PC-9 (cell line): ENCODE measurements around the gene HK2. TPM values are rescaled to one million over a fixed set of nuclear protein-coding genes. Genes with fewer than 3 reads are reported as not detected.
A peak's percentile ranks its signal among the peaks of the same experiment; 100 is the strongest.
"Not testable (repeated sequence)": the region's sequence is repeated elsewhere in the genome, so short reads cannot be mapped to it uniquely, and the experiment has no call there.

Experiments
- Bru-seq: library from RNA; stranded (reverse); fragments of 400-500 nt; gene quantifications from one replicate; lab custom pipeline; 2021; lab: Mats Ljungman, UMichigan
- BruChase-seq, 2 experiments: library from RNA; stranded (reverse); fragments of 400-500 nt; gene quantifications; one replicate each; lab custom pipeline; 2021; lab: Mats Ljungman, UMichigan
- BruUV-seq: library from RNA; stranded (reverse); fragments of 400-500 nt; replicated peaks from 2 replicates; lab custom pipeline; 2021; lab: Mats Ljungman, UMichigan
- CTCF ChIA-PET: fragments of 300-600 bp; sonication (Branson Sonifier 250); formaldehyde crosslinking; loops from one replicate; lab custom pipeline; 2022; ENCODE audit warnings: antibody characterized with exemption; lab: Charles Lee
- POLR2A ChIA-PET: fragments of 300-600 bp; sonication (Branson Sonifier 250); formaldehyde crosslinking; loops from one replicate; lab custom pipeline; 2022; ENCODE audit warnings: antibody characterized with exemption; ENCODE audit not compliant: unreplicated experiment; lab: Charles Lee
- DNase-seq, 2 experiments: peaks; one replicate each; pipeline versions ENCODE4 v3.0.0 to v3.0.0-alpha.2; 2015 to 2022; ENCODE audit warnings: mixed read lengths in 1 of 2
- H2AFZ ChIP-seq: fragments of 200-600 bp; sonication (generic); 2 replicates; pipeline ENCODE4 v1.8.1; 2017; ENCODE audit warnings: antibody characterized with exemption
- H3F3A ChIP-seq: fragments of 200-600 bp; sonication (generic); 2 replicates; pipeline ENCODE4 v1.8.1; 2017; ENCODE audit warnings: antibody characterized with exemption, mild to moderate bottlenecking, low read depth; ENCODE audit not compliant: insufficient read depth
- H3K27ac ChIP-seq: fragments of 200-600 bp; sonication (generic); 2 replicates; pipeline ENCODE4 v1.6.1; 2016; ENCODE audit warnings: mixed run types
- H3K27me3 ChIP-seq: fragments of 200-600 bp; sonication (generic); 2 replicates; pipeline ENCODE4 v1.6.1; 2016; ENCODE audit warnings: low read depth, mixed run types; ENCODE audit not compliant: insufficient read depth
- H3K36me3 ChIP-seq: fragments of 200-600 bp; sonication (generic); 2 replicates; pipeline ENCODE4 v1.6.1; 2016; ENCODE audit warnings: low read depth, mixed run types
- H3K4me1 ChIP-seq: fragments of 200-600 bp; sonication (generic); replicated peaks from 2 replicates; pipeline ENCODE4 v1.6.1; 2016; ENCODE audit warnings: mixed run types; ENCODE audit not compliant: insufficient read depth
- H3K4me2 ChIP-seq: fragments of 200-600 bp; sonication (generic); 2 replicates; pipeline ENCODE4 v1.6.1; 2017; ENCODE audit warnings: mixed run types
- H3K4me3 ChIP-seq: fragments of 200-600 bp; sonication (generic); 2 replicates; pipeline ENCODE4 v1.6.1; 2016; ENCODE audit warnings: mixed run types
- H3K79me2 ChIP-seq: fragments of 200-600 bp; sonication (generic); 2 replicates; pipeline ENCODE4 v1.6.1; 2017; ENCODE audit warnings: low read depth, mixed run types
- H3K9me2 ChIP-seq: fragments of 200-600 bp; sonication (generic); 2 replicates; pipeline ENCODE4 v1.8.1; 2017; ENCODE audit warnings: mild to moderate bottlenecking; ENCODE audit not compliant: insufficient read depth
- H3K9me3 ChIP-seq: fragments of 200-600 bp; sonication (generic); 2 replicates; pipeline ENCODE4 v1.8.1; 2016; ENCODE audit warnings: low read depth; ENCODE audit not compliant: insufficient read depth
- H4K20me1 ChIP-seq: fragments of 200-600 bp; sonication (generic); 2 replicates; pipeline ENCODE4 v1.8.1; 2017; ENCODE audit not compliant: insufficient read depth
- EZH2 ChIP-seq: fragments of 200-600 bp; sonication (generic); IDR thresholded peaks from 2 replicates; pipeline ENCODE4 v1.8.0; 2017; ENCODE audit warnings: antibody characterized with exemption, low read depth
- intact Hi-C: fragments of 100-400 bp; cut with micrococcal nuclease; formaldehyde crosslinking; loops from one replicate; pipeline ENCODE4 v1.10.0; 2022; ENCODE audit not compliant: unreplicated experiment
- long read RNA-seq: library from polyadenylated mRNA; stranded (forward); transcript quantifications from one replicate; pipeline ENCODE4 v2.0.0, GENCODE V29; 2022
- total RNA-seq: library from RNA; stranded (reverse); gene quantifications from 2 replicates; pipeline ENCODE4 v1.2.3, GENCODE V29; 2021
- TF ChIP-seq, protein P1 (sequence below): fragments of 200-600 bp; sonication (generic); conservative IDR thresholded peaks from 2 replicates; pipeline ENCODE4 v1.6.1; 2017; ENCODE audit warnings: mixed run types, antibody characterized with exemption, mild to moderate bottlenecking, moderate library complexity

HK2 gene
- total RNA-seq, result 7.8 and 13.5 TPM in 2 replicates
- Bru-seq, nascent RNA, result percentile 65 among the genes with signal in this experiment
- percentile 57 among the genes with signal in this experiment for BruChase-seq, experiment 1, labeled RNA remaining after a 2-hour chase
- percentile 81 among the genes with signal in this experiment for BruChase-seq, experiment 2, labeled RNA remaining after a 6-hour chase
- long read RNA-seq, partial matches to known transcripts, result 2 of 4 reads
- long read RNA-seq, other reads (novel, unspliced or antisense), result 2 of 4 reads

GRCh38 chr2:74833418-74834233 lies at the start of gene HK2:
Gene HK2, plus strand, starts transcription at chr2:74834127. Its CDS starts 454 bp downstream, at chr2:74834581.
- H2AFZ ChIP-seq, result peak within 1 kb of the TSS; percentile 79
- H3K27ac ChIP-seq, result peak within 1 kb of the TSS; percentile 84
- CTCF ChIA-PET, result no interaction called here

DNA sequence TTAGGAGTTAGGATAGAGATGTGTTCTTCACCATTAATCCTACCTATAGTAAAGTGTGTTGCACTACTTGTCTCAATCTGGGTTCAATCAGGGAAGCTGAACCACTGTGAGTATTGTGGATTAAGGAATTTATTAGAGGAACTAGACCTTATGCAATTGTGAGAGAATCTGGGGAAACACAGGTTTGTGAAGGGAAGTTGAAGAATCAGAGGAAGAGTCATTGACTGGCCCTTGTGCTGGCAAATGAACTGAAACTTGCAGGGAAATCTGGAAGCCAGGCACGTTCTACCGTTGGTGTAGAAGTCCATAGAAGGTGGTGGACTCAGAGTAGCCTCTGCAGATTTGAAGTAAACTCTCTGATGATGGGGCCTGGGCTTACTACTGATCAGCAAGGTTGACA lies 44.7 kb upstream of the HK2 start:
- Histone ChIP-seq H3K79me2 (no peaks in the 10 kb centered on the region), H3K9me2 (no peaks in the 10 kb centered on the region), H2AFZ (no peak overlapping the region), H3K36me3 (no peaks in the 10 kb centered on the region), H3K4me3 (no peak overlapping the region), H3K4me1 (no peaks in the 10 kb centered on the region), H3K4me2 (no peak overlapping the region), H3K27ac (no peak overlapping the region), H3K27me3 (no peaks in the 10 kb centered on the region), H4K20me1 (no peaks in the 10 kb centered on the region), H3F3A (no peaks in the 10 kb centered on the region; the same call in 1 of the 2 replicates), H3K9me3 (peaks cover 6% of the 10 kb centered on the region; the same call in 1 of the 2 replicates)
- DNase-seq, result no peak
- TF ChIP-seq, protein P1, sequence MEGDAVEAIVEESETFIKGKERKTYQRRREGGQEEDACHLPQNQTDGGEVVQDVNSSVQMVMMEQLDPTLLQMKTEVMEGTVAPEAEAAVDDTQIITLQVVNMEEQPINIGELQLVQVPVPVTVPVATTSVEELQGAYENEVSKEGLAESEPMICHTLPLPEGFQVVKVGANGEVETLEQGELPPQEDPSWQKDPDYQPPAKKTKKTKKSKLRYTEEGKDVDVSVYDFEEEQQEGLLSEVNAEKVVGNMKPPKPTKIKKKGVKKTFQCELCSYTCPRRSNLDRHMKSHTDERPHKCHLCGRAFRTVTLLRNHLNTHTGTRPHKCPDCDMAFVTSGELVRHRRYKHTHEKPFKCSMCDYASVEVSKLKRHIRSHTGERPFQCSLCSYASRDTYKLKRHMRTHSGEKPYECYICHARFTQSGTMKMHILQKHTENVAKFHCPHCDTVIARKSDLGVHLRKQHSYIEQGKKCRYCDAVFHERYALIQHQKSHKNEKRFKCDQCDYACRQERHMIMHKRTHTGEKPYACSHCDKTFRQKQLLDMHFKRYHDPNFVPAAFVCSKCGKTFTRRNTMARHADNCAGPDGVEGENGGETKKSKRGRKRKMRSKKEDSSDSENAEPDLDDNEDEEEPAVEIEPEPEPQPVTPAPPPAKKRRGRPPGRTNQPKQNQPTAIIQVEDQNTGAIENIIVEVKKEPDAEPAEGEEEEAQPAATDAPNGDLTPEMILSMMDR, result no peak
- no peak for TF ChIP-seq EZH2
- no TSS peak for BruUV-seq
- CTCF ChIA-PET, result interaction anchor here (0.7 kb wide), 1 partner anchor 1126 kb away, joined by 3 read pairs; no protein-coding TSS in a partner anchor
- intact Hi-C loops, result no loop called here
- POLR2A ChIA-PET, result no interaction called here

More at GRCh38 chr2:74833418-74834233, at the start of gene HK2:
- intact Hi-C loops, result loop anchor here (2.0 kb wide), 1 partner anchor 17 kb away; no protein-coding TSS in a partner anchor
- H3K79me2 ChIP-seq, result peaks cover 46% of the 10 kb centered on the region
- H3K27me3 ChIP-seq, result no peaks in the 10 kb centered on the region
- peaks cover 29% of the 10 kb centered on the region for H3F3A ChIP-seq
- POLR2A ChIA-PET, result interaction anchor here (0.6 kb wide), 1 partner anchor 35 kb away, joined by 3 read pairs; no protein-coding TSS in a partner anchor
- H4K20me1 ChIP-seq, result no peaks in the 10 kb centered on the region; the same call in 1 of the 2 replicates
- no peaks in the 10 kb centered on the region for H3K36me3 ChIP-seq
- H3K4me1 ChIP-seq, result peaks cover 41% of the 10 kb centered on the region
- no peaks in the 10 kb centered on the region for H3K9me2 ChIP-seq
- peak; percentile 78 to 84 for DNase-seq
- TF ChIP-seq, protein P1, result no peak
- TF ChIP-seq EZH2, result no peak
- H3K4me3 ChIP-seq, result peak within 1 kb of the TSS; percentile 91
- peak within 1 kb of the TSS; percentile 93 for H3K4me2 ChIP-seq
- no peaks in the 10 kb centered on the region for H3K9me3 ChIP-seq
- BruUV-seq, result no TSS peak

DNA sequence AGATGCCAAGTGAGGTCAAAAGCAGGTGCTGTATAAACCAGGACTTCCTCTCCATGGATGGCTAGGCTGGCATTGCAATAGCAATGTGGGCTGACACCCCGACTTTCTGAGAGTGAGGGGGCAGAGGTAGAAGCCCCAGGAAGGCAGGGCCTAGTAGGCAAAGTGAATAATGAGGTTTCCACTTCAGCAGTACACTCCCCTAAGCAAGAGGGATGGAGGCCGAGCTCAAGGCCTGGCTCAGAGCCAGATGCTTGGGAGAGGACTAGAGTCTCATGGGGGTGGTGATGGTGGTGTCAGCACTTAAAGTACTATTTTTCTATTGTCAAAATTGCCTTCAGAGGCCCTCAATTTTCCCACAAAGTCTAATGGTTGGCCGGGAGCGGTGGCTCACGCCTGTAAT lies 41.6 kb upstream of the HK2 start:
- Histone ChIP-seq H3K4me3 (no peak overlapping the region), H4K20me1 (no peaks in the 10 kb centered on the region), H3K36me3 (no peaks in the 10 kb centered on the region), H2AFZ (no peak overlapping the region), H3K4me1 (no peaks in the 10 kb centered on the region), H3K79me2 (no peaks in the 10 kb centered on the region), H3K4me2 (no peak overlapping the region), H3K9me2 (no peaks in the 10 kb centered on the region), H3F3A (no peaks in the 10 kb centered on the region; the same call in 1 of the 2 replicates), H3K9me3 (peaks cover 6% of the 10 kb centered on the region; the same call in 1 of the 2 replicates), H3K27me3 (no peaks in the 10 kb centered on the region), H3K27ac (no peak overlapping the region)
- DNase-seq, result no peak
- ChIA-PET POLR2A (no interaction called here), CTCF (no interaction called here)
- BruUV-seq, result no TSS peak
- intact Hi-C loops, result no loop called here
- TF ChIP-seq, protein P1, result no peak
- no peak for TF ChIP-seq EZH2

DNA sequence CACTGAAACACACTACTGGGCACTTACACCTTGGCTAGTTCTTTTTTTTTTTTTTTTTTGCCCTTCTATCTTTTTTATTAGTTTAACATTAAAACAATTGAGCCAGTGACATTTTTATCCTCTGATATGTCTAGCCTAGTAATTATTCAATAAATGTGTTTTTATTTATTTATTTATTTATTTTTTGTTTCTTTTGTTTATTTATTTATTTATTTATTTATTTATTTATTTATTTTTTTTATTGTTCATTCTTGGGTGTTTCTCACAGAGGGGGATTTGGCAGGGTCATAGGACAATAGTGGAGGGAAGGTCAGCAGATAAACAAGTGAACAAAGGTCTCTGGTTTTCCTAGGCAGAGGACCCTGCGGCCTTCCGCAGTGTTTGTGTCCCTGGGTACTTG lies 39.0 kb upstream of the HK2 start:
- H4K20me1 ChIP-seq, H2AFZ ChIP-seq, intact Hi-C loops, H3F3A ChIP-seq, H3K36me3 ChIP-seq, H3K9me3 ChIP-seq, CTCF ChIA-PET, H3K27me3 ChIP-seq, H3K4me1 ChIP-seq, H3K4me3 ChIP-seq, H3K79me2 ChIP-seq, H3K9me2 ChIP-seq, H3K27ac ChIP-seq, POLR2A ChIA-PET, BruUV-seq, H3K4me2 ChIP-seq, DNase-seq: not testable (repeated sequence)
